Subcutaneous adipose tissue (tissue), 4 donors: Measurements from ENCODE around the gene UPK3A. TPM values are rescaled to one million over a fixed set of nuclear protein-coding genes. Genes with fewer than 3 reads are reported as not detected.

Experiments
- total RNA-seq, 4 donors: library from RNA; depleted of rRNA; stranded (reverse); fragments of >200 nt; gene quantifications; one replicate each; pipeline ENCODE4 v1.1.0, GENCODE V29; 2016
- TF ChIP-seq, protein P1 (sequence below): fragments of 450-650 bp; IDR thresholded peaks from one replicate; pipeline ENCODE4 v1.5.1; 2016; ENCODE audit warnings: low read depth, mild to moderate bottlenecking, control low read depth, antibody characterized with exemption, moderate library complexity

UPK3A gene
- total RNA-seq, 4 donors from 2014 or later, result not detected

GRCh38 chr22:45239681-45240051 lies 45.1 kb upstream of the UPK3A start:
- TF ChIP-seq, protein P1, sequence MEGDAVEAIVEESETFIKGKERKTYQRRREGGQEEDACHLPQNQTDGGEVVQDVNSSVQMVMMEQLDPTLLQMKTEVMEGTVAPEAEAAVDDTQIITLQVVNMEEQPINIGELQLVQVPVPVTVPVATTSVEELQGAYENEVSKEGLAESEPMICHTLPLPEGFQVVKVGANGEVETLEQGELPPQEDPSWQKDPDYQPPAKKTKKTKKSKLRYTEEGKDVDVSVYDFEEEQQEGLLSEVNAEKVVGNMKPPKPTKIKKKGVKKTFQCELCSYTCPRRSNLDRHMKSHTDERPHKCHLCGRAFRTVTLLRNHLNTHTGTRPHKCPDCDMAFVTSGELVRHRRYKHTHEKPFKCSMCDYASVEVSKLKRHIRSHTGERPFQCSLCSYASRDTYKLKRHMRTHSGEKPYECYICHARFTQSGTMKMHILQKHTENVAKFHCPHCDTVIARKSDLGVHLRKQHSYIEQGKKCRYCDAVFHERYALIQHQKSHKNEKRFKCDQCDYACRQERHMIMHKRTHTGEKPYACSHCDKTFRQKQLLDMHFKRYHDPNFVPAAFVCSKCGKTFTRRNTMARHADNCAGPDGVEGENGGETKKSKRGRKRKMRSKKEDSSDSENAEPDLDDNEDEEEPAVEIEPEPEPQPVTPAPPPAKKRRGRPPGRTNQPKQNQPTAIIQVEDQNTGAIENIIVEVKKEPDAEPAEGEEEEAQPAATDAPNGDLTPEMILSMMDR, result no peak

GRCh38 chr22:45240104-45240809 lies 44.5 kb upstream of the UPK3A start:
- TF ChIP-seq, protein P1, result no peak

DNA sequence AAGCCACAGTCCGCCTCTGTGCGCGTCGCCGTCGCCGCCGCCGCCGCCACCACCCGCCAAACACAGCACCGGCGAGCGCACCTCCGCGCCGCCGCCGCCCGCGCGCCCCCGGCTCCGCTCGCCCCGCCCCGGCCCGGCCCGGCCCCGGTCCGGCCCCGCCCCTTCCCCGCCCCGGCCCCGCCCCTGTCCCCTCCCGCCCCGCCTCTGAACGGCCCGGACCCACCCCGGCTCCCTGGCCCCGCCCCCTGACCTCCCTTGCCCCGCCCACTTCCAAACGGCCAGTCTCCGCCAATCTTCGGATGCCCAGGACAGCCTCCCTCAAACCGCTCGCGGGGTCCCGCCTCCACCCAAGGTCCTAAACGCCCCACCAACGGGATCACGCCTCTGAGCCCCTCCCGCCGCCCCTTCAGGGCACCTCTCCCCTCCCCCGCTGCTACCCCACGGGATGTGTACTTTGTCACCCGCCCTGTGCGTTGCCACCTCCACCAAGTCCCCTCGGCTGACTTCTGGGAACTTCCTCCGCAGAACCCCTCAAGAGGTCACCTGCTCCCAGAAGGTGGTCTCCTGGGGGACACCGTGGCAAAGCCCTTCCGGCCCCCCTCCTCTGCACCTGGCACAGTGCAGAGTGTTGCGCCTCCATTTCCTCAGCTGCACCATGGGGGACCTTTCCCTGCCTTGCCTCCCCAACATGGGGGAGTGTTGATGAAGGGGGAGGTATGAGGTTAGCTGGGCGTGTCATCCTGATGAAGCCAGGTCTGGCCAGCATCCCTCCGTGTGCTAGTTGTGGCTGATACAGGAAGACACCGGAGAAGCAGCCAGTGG lies 43.7 kb upstream of the UPK3A start, which contains the start of gene KIAA0930:
Gene KIAA0930, minus strand, starts transcription at position 85 of the 822 bp plus-strand sequence. CDS start 191 bp downstream, outside the sequence.
- TF ChIP-seq, protein P1, result no peak

- TF ChIP-seq, protein P1, result no peak
These were observed 42.0 kb upstream of the UPK3A start for GRCh38 chr22:45242778-45243191.

GRCh38 chr22:45244916-45245315 lies 39.8 kb upstream of the UPK3A start:
- TF ChIP-seq, protein P1, result no peak

GRCh38 chr22:45246060-45246985 lies 38.4 kb upstream of the UPK3A start:
- TF ChIP-seq, protein P1, result no peak
